Loucy (cell line): ENCODE measurements around the gene EFCAB8.
A peak's percentile ranks its signal among the peaks of the same experiment; 100 is the strongest.

Source experiments
- H2AFZ ChIP-seq: fragments of 200-600 bp; sonication (generic); 2 replicates; pipeline ENCODE4 v1.6.0; 2016; ENCODE audit warnings: antibody characterized with exemption, mild to moderate bottlenecking, low read length, moderate library complexity
- H3F3A ChIP-seq: fragments of 200-600 bp; 2 replicates; pipeline ENCODE4 v1.6.0; 2016; ENCODE audit warnings: antibody characterized with exemption, low read depth, mild to moderate bottlenecking
- H3K27me3 ChIP-seq: fragments of 200-600 bp; sonication (generic); 2 replicates; pipeline ENCODE4 v1.6.1; 2014; ENCODE audit warnings: low read length, mild to moderate bottlenecking; ENCODE audit not compliant: insufficient read depth, poor library complexity, severe bottlenecking
- H3K36me3 ChIP-seq: fragments of 200-600 bp; sonication (generic); 2 replicates; pipeline ENCODE4 v1.6.1; 2016; ENCODE audit warnings: low read length; ENCODE audit not compliant: insufficient read depth
- H3K4me1 ChIP-seq: fragments of 200-600 bp; sonication (generic); 2 replicates; pipeline ENCODE4 v1.5.1; 2014; ENCODE audit warnings: low read length, mild to moderate bottlenecking; ENCODE audit not compliant: insufficient read depth, poor library complexity, severe bottlenecking
- H3K4me2 ChIP-seq: fragments of 200-600 bp; sonication (generic); 2 replicates; pipeline ENCODE4 v1.6.0; 2014; ENCODE audit warnings: antibody characterized with exemption, low read length, low read depth, mild to moderate bottlenecking; ENCODE audit not compliant: poor library complexity, severe bottlenecking
- H3K4me3 ChIP-seq: fragments of 200-600 bp; sonication (generic); 2 replicates; pipeline ENCODE4 v1.5.1; 2014; ENCODE audit warnings: low read length, mild to moderate bottlenecking, mixed read lengths; ENCODE audit not compliant: poor library complexity, severe bottlenecking
- H3K79me2 ChIP-seq: fragments of 200-600 bp; sonication (generic); 2 replicates; pipeline ENCODE4 v1.6.1; 2014; ENCODE audit warnings: low read length; ENCODE audit not compliant: insufficient read depth
- H3K9ac ChIP-seq: fragments of 200-600 bp; sonication (generic); 2 replicates; pipeline ENCODE4 v1.6.0; 2014; ENCODE audit warnings: mild to moderate bottlenecking, low read depth, low read length, moderate library complexity; ENCODE audit not compliant: poor library complexity, severe bottlenecking
- H3K9me2 ChIP-seq: fragments of 200-600 bp; sonication (generic); replicated peaks from 2 replicates; pipeline ENCODE4 v1.6.1; 2016; ENCODE audit warnings: low read depth, low read length, mixed read lengths
- H3K9me3 ChIP-seq: fragments of 200-600 bp; sonication (generic); 2 replicates; pipeline ENCODE4 v1.6.1; 2014; ENCODE audit warnings: mild to moderate bottlenecking, antibody characterized with exemption, low read length, low read depth; ENCODE audit not compliant: insufficient read depth
- H4K20me1 ChIP-seq: fragments of 200-600 bp; sonication (generic); 2 replicates; pipeline ENCODE4 v1.6.0; 2014; ENCODE audit warnings: antibody characterized with exemption, low read length, mild to moderate bottlenecking; ENCODE audit not compliant: insufficient read depth, poor library complexity, severe bottlenecking
- CTCF ChIP-seq: fragments of 200-600 bp; sonication (generic); conservative IDR thresholded peaks from 2 replicates; pipeline ENCODE4 v1.5.1; 2014; ENCODE audit warnings: mild to moderate bottlenecking, antibody characterized with exemption, low read length
- EZH2phosphoT487 ChIP-seq: fragments of 200-600 bp; IDR thresholded peaks from 2 replicates; pipeline ENCODE4 v1.6.1; 2018; ENCODE audit warnings: antibody characterized with exemption, mild to moderate bottlenecking, moderate library complexity, borderline replicate concordance

Gene EFCAB8

GRCh38 chr20:32941155-32941885 lies 82.6 kb downstream of the EFCAB8 start:
- Histone ChIP-seq H3K4me1 (peaks cover 6% of the 10 kb centered on the region), H2AFZ (no peak overlapping the region), H3K9me3 (no peaks in the 10 kb centered on the region), H3K4me2 (no peak overlapping the region), H3K9me2 (no peaks in the 10 kb centered on the region), H3K36me3 (no peaks in the 10 kb centered on the region), H3K4me3 (no peak overlapping the region), H3K79me2 (no peaks in the 10 kb centered on the region), H3K9ac (no peak overlapping the region), H3F3A (no peaks in the 10 kb centered on the region), H3K27me3 (no peaks in the 10 kb centered on the region), H4K20me1 (no peaks in the 10 kb centered on the region)
- no peak for TF ChIP-seq CTCF
- TF ChIP-seq EZH2phosphoT487 = no peak

GRCh38 chr20:32943490-32944052 lies 84.8 kb downstream of the EFCAB8 start:
- Histone ChIP-seq H3K36me3 (no peaks in the 10 kb centered on the region), H3K4me3 (no peak overlapping the region), H3K4me1 (peaks cover 8% of the 10 kb centered on the region), H3K79me2 (no peaks in the 10 kb centered on the region), H3K9me2 (no peaks in the 10 kb centered on the region), H3K9ac (no peak overlapping the region), H3K27me3 (no peaks in the 10 kb centered on the region), H2AFZ (no peak overlapping the region), H3K9me3 (no peaks in the 10 kb centered on the region), H3K4me2 (no peak overlapping the region), H3F3A (no peaks in the 10 kb centered on the region), H4K20me1 (no peaks in the 10 kb centered on the region)
- no peak for TF ChIP-seq EZH2phosphoT487
- TF ChIP-seq CTCF = no peak

GRCh38 chr20:32945710-32946221 lies 87.0 kb downstream of the EFCAB8 start:
- Histone ChIP-seq H2AFZ (peak overlapping the region; percentile 93), H3K27me3 (no peaks in the 10 kb centered on the region), H3K9me2 (no peaks in the 10 kb centered on the region)

More at GRCh38 chr20:32945710-32946221, 87.0 kb downstream of the EFCAB8 start:
- peak overlapping the region; percentile 22 for H3K4me2 ChIP-seq
- TF ChIP-seq CTCF (peak; percentile 80), EZH2phosphoT487 (no peak)
- H3K9me3 ChIP-seq = no peaks in the 10 kb centered on the region
- H3K4me3 ChIP-seq = no peak overlapping the region
- no peaks in the 10 kb centered on the region for H3K79me2 ChIP-seq
- peak overlapping the region; percentile 40 for H3K9ac ChIP-seq
- peaks cover 11% of the 10 kb centered on the region for H3K4me1 ChIP-seq
- H3K36me3 ChIP-seq = no peaks in the 10 kb centered on the region
- H3F3A ChIP-seq = no peaks in the 10 kb centered on the region
- no peaks in the 10 kb centered on the region for H4K20me1 ChIP-seq
